ENCODE measurements around the gene REXO5.

Gene REXO5

GRCh38 chr16:20871941-20872815 is 65.9 kb downstream of the REXO5 start:
- DNase-seq (ENCODE audit: low read depth, low spot score) = no peak

DNA sequence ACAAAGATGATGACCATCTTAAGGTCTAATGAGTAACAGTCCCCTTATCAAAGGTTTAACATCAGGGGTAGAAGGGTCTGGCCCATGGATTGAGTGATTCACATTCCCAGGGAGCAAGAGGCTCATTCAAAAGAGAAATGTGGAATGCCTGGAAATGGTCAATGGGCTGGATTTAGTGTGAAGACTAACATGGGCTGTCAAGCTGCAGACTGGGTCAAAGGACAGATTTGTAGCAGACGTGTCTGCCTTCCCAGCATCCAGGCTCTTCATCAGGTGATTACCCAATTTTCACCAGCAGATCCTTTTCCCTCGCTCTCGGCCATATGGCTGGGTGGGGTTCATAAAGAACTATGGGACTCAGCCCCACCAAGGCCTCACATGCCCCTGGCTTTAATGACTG is 67.0 kb downstream of the REXO5 start:
- no peak for DNase-seq (ENCODE audit: low read depth, low spot score)

DNA sequence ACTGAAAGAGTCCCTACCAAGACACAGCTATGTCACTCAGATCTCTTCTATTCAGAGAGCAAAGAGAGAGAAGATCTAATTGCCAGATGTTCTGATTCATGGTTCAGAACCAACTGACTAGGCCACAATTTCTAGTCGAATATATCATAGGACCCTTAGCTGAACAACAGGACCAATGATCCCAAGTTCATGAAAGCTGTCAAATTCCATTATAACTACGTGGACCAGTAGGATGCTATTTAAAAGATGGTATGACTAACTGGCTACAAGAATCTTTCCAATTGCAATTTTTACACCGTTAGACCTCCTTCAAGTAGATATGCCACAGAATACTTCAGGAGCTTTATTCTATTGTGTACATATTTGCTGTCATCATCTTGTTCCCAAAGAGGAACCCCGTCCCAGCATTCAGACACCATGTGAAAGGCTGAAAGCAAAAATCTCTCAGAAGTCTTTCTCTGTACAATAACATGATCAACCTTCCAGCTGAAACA is 67.8 kb downstream of the REXO5 start:
- DNase-seq (ENCODE audit: low read depth, low spot score) = no peak

DNA sequence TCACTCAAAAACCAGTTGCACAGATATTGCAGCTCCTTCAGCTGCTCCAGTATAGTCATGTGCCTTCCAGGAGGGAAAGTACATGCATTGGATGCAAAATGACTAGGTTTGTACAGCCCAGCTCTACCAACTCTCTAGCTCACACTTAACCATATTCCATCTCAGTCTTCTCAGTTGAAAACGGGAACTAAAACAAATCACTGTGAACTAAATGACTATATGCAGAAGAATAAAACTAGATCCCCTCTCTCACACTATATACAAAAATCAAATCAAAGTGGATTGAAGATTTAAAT is 69.0 kb downstream of the REXO5 start:
- no peak for DNase-seq (ENCODE audit: low read depth, low spot score)

GRCh38 chr16:20878682-20879147 is 72.4 kb downstream of the REXO5 start:
- no peak for DNase-seq (ENCODE audit: low read depth, low spot score)

GRCh38 chr16:20879175-20880040 is 73.1 kb downstream of the REXO5 start:
- no peak for DNase-seq (ENCODE audit: low read depth, low spot score)

DNA sequence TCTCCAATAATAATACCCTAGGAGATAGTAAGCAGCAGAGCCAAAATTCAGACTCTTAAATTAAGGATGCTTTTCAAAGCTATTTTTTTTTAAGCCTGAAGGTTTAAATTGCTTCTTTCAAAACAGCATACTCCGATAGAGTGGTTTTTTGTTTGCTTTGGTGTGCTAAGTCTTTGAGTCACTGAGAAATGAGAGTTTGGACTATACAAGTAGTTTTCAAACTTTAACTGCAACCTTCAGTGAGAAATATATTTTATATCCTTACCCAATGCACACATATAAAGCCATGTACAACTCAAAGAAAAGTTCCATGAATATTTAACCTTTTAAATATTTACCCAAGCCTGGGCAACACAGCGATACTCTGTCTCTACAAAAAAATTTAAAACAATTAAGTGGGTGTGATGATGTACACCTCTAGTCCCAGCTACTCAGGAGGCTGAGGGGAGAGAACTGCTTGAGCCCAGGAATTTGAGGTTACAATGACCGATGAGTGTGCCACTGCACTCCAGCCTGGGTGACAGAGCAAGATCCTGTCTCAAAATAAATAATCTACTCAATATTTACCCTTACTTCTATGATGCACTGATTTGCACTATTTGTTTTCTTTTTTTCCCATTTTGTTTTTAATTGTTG is 74.7 kb downstream of the REXO5 start:
- no peak for DNase-seq (ENCODE audit: low read depth, low spot score)

DNA sequence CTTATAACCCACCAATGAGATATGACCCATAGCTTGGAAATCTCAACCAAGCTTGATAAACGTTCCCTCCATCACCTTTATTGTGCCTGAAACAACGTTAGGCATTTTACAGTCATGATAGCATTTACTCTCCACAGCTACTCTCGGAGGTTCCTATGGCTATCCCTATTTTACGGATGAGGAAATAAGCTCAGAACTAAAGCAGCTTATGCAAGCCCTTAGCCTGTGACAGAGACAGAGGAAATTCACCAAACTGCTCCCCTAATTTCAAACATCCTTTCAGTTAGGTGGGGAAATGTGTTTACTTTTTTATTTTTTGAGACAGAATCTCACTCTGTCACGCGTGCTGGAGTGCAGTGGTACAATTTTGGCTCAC is 75.2 kb downstream of the REXO5 start:
- no peak for DNase-seq (ENCODE audit: low read depth, low spot score)

DNA sequence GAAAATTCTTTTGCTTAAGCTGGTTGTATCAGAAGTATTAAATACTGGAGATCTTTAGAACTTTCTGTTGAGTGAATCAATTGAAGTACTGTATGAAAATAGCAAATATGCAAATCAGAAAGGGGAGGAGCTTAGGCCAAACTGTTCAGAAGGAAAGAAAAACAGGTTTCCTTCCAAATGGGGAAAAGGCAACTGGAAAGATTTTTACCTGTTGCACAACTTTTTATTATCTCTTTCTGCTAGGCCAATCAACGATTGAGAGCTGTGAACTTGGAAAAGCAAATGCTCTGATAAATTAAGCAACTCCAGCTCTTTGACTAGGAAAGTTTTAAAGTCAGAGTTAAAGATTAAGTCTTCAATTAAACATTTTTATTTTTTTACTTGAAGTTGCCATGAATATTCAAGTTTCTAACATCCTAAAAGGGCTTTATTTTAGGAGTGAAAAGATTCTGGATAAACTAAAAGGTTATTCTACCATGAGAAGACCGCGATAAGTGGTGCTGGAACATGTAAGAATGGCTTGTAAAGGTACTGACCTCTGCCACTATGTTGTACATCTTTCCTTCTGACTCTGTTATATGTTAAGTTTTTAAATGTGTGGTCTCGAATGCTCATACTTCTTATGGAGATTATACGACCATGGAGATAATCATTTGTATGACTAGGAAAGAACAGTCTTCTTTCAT is 77.4 kb downstream of the REXO5 start:
- DNase-seq (ENCODE audit: low read depth, low spot score) = no peak

- DNase-seq (ENCODE audit: low read depth, low spot score) = no peak
Observed at GRCh38 chr16:20884240-20884556, 77.9 kb downstream of the REXO5 start.

DNA sequence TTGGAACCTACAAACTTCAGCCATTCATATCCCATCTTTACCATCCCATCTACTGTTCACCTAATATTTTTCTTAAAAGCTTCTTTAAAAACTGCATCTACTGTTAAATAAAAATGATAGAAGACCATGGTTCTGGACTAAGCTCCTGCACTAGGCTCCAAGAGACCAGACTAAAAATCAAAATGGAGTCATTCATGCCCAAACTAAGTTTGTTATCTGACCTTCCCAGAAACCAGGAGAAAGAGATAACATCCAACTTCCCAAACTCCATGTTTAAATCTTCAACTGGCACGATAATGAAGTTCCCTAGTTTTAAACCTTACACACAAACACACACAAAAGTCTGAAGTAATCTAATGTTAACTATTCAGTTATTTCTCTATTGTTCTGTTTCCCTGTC is 80.0 kb downstream of the REXO5 start:
- DNase-seq (ENCODE audit: low read depth, low spot score) = no peak

DNA sequence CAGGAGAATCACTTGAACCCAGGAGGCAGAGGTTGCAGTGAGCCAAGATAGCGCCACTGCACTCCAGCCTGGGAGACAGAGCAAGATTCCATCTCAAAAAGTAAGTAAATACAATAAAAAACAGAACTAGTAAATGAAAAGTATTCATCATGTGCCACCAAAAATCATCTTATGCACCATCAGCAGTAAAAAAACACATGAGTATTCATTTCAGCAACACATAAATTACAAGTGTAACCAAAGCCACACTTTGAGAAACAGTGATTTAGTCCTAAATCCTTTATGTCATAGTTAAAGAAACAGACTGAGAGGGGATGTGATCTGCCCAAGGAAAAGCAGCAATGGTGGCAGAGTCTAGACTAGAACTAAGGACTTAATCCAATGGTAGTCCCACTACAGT is 80.9 kb downstream of the REXO5 start:
- no peak for DNase-seq (ENCODE audit: low read depth, low spot score)

DNA sequence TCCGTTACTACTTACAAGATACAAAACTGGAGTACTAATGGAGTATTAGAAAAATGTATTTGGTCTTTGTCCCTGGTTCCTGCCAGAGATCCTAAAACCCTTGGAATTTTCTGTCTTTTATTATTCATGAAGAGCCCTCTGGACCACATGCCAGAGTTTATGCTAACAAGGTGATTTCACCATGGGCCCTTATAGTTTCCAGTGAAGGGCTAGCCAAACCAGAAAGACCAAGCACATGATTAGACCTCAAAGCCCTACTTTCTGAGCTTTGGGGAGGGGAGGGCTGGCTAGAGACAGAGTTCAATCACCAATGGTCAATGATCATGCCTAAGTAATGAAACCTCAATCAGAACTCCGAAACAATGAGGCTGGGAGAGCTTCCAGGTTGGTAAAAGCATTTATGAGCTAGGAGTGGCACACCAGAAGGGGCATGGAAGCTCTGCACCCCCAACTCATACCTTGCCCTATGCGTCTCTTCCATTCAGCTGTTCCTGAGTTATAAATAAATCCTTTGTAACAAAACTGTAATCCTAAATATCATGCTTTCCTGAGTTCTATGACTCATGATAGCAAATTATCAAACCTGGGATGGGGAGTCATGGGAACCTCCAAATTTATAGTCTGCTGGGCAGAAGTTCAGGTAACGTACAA is 83.4 kb downstream of the REXO5 start:
- DNase-seq (ENCODE audit: low read depth, low spot score) = no peak

DNA sequence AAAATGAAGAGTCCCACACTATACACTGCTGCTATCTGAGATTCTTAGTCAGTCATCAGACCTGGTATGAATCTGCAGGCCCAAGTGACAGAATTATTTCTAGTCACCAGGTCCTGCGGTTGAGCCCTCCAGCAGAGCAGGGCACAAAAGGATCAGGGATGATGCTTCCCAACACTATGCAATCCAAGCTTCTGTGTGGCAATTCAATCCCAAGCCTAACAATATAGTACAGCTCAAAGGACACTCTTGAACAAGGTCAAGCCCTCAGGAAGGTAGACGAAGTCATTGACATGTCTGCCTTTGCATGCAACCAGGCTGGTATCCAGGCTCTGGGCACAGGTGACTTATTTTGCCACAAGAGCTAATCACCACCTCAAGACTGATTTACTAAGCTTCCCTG is 88.1 kb downstream of the REXO5 start:
- DNase-seq (ENCODE audit: low read depth, low spot score) = no peak

GRCh38 chr16:20897253-20897897 is 91.0 kb downstream of the REXO5 start:
- no peak for DNase-seq (ENCODE audit: low read depth, low spot score)

- no peak for DNase-seq (ENCODE audit: low read depth, low spot score)
Observed at GRCh38 chr16:20897922-20898321, 91.6 kb downstream of the REXO5 start.

- no peak for DNase-seq (ENCODE audit: low read depth, low spot score)
Observed at GRCh38 chr16:20899071-20899470, 92.7 kb downstream of the REXO5 start.
